ENCODE measurements around the gene CMTM1.

- TF ChIP-seq MAX (IDR thresholded peaks at IDR 0.05; ENCODE audit: insufficient read depth, insufficient read length) (no peak), CTCF (IDR thresholded peaks at IDR 0.05; ENCODE audit: extremely low read depth in 1 of 2, insufficient read depth in 1 of 2, low read depth in 1 of 2, low read length in 2 of 2) (no peak), POLR2AphosphoS5 (IDR thresholded peaks at IDR 0.05; ENCODE audit: insufficient read depth, low read depth, low read length) (no peak), JUN (IDR thresholded peaks at IDR 0.05; ENCODE audit: borderline replicate concordance, insufficient read depth, insufficient read length, low read depth) (no peak), MYC (IDR thresholded peaks at IDR 0.05; ENCODE audit: low read depth, low read length) (no peak), EZH2 (IDR thresholded peaks at IDR 0.05; ENCODE audit: borderline replicate concordance, low read depth, low read length, severe bottlenecking) (no peak), FOS (IDR thresholded peaks at IDR 0.05; ENCODE audit: borderline replicate concordance, insufficient read depth, low read length) (no peak), POLR2A (IDR thresholded peaks at IDR 0.05; ENCODE audit: low read depth, low read length) (no peak), GATA2 (IDR thresholded peaks at IDR 0.05; ENCODE audit: insufficient read depth, insufficient read length, low read depth, low read length) (no peak)
These were observed 35.2 kb downstream of the CMTM1 start for GRCh38 chr16:66601471-66601870.

Data from endothelial cell of umbilical vein (primary cell).